ENCODE data around the gene CWC27.

The CWC27 gene

GRCh38 chr5:65012301-65012892 is 243.7 kb downstream of the CWC27 start:
- no peak for DNase-seq

- no peak for DNase-seq
These were observed 244.4 kb downstream of the CWC27 start for GRCh38 chr5:65013166-65013565.

DNA sequence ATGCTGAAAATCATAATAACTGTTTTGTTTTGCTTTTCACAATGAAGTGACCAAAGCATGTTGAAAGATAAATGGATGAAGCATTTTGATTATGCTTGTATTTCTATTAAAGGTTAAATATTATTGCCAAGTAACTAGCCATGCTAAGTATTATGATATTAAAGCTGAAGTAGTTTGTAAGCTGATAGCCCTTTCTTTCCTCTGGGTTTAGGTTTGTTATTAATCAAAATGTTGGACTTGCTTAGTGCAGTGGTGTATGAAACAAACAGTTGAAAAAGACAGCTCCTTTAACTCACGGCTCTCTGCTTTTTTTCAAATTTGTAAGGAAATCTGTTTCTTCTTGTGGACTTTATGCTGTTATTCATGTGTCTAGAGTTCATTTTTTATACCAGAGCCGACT is 246.0 kb downstream of the CWC27 start:
- no peak for DNase-seq

- DNase-seq, result no peak
These were observed 247.0 kb downstream of the CWC27 start for GRCh38 chr5:65015767-65016166.

DNA sequence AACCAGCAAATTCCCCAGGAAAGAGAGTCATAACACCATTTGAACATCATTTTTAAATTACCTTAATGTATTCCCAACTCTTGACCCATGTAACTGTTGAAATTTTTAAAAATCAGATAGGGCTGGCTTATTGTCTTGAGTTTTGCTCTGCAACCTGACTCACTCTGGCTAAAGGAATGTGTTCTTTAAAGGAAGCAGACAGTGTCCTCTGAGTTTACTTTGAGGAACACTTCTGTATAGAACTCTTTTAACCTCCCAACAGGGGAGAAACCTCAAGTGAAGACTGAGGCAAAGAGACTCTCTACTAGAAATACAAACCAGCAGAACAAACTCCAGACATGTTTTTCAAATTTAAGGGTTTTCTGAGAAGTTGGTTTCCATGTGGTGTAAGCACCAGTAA is 248.9 kb downstream of the CWC27 start:
- DNase-seq, result no peak

DNA sequence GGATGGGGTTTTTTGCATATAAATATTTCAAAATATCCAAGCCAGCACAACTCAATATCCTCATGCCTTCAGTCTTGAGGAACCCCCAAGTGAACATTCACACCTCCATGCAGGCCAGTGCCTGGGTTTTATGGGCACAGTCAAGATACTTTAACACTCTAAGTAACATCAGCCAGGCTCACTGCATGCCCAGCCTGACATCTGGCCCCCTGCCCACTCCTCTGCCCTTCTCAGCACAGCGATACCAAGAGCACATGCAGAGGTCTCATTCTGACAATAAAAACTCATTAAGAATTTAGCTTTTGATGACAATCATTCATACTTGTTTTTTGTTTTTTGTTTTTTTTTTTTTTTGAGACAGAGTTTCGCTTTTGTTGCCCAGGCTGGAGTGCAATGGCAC is 250.0 kb downstream of the CWC27 start:
- DNase-seq, result no peak

DNA sequence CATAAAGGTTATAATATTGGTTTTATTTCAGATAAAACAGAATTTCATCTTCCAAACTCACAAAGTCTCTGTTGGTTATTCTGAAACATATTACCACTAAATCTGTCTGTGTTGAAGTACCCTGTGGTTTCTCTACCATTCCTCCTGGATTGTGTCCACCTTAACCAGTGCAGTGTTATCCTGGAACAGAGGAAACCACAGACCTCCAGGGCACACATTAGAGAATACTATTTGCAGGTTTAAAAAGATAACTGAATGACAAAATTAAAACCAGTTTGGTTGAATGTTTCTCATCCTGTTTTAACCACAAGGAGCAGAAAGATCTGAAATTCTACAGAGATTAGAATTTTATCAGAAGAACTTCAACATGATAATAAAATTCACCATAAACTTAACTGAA is 251.8 kb downstream of the CWC27 start:
- DNase-seq, result no peak

- DNase-seq, result peak; percentile 15
These were observed 252.9 kb downstream of the CWC27 start for GRCh38 chr5:65021527-65022226.

DNA sequence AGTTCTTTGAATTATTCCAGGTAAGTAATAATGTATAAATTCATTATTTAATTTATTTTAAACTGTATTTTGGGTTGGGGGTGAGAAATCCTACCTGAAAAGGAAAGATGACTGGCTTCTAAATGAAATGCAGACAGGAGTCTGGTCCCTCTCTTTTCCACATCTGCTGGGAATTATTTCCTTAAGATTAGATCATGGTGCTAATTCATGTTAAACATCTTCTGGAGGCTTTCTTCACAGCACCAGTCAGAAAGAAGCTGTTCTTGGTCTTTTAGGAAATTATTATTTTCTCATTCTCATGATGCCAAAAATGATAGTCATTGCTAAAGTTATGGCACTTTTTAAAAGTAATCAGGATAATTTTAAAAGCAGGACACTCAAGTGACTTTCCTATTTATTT is 254.2 kb downstream of the CWC27 start:
- DNase-seq, result no peak

- DNase-seq, result no peak
These were observed 256.0 kb downstream of the CWC27 start for GRCh38 chr5:65024681-65025080.

GRCh38 chr5:65026816-65027548 is 258.3 kb downstream of the CWC27 start:
- no peak for DNase-seq

DNA sequence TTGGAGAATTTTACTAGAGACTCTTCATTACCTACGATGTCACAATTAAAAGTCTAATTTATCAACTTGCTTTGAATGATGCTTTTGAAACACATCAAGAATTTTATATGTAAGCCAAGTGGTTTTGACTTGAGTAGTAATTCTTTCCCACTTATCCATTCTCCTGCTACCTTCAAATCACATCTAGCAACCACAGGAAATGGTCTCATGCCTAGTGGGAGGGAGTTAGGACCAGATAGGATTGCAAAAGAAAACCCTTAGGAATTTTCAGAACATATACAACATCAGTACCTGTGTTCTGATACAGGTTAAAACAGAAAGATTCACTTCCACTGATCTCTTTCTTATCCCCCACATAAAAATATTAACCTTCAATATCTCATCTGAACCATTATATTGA is 260.4 kb downstream of the CWC27 start:
- no peak for DNase-seq

DNA sequence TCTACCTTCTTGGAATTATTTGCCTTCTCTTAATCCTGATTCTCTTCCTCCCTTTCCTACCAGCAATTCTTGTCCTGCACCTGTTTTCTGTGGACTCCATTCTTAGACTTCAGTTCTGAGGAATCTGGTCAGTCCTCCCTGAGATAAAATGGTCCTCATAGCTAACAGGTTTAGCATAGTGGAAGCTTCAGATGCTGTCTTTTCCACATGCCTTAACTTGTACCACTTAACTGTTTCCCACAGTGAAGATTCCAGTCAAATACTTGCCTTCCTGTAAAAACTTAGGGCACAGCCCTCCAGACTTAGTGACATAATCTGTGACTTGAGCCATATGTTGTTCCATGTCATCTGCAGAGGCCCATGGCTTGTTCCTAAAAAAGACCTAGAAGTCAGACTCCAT is 261.3 kb downstream of the CWC27 start:
- DNase-seq, result no peak

DNA sequence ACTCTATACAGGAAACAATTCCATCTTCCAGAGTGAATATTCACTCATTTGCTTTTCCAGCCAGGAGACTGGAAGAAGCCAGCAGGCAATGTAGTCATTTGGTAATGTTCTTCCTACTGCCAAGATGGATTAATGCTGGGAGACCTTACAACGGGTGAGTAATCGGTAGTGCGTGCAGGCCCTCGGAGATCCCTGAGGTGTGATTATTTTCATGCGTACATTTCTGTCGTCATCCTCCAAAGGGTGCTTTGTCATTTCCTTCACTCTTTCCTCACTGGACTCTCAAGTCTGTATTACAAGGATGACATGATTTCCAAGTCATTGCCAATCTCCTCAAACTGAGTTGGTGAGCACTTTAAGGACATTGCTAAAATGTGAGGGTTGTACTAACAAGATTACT is 263.5 kb downstream of the CWC27 start:
- no peak for DNase-seq

DNA sequence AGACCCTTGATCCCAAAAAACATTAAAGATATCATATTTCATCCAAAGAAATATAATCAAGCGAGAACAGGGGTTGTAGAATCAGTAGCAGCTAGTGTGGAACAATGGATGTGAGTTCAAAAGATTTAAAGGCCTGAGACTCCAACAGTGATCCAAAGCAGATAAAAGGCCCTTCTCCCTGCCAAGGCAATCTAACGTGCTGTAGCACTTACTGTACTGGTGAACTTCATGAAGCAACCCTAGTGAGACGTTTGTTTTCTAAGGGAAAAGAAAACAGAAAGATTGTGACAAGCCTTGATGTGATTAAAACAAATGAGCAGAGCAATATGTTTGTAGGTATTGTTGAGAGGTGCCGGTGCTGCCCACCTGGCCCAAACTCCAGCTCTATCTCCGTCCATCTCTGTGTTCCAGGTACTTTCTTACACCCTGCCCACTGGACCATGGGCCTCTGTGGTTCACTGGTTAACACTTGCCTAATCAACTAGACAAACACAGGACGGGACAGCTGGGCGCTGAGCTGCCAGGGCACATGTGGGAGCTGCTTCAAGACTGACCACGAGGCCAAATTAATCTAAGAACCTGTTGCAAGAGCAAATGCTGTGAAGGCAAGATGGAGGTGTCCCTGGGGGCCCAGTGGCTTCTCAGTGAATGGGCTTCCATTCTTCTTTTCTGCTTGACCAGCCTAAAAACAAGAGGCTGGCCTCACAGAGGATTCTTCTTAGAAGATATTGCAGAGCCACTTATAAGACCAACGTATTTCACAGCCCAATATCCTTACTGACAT is 265.5 kb downstream of the CWC27 start:
- DNase-seq, result no peak

DNA sequence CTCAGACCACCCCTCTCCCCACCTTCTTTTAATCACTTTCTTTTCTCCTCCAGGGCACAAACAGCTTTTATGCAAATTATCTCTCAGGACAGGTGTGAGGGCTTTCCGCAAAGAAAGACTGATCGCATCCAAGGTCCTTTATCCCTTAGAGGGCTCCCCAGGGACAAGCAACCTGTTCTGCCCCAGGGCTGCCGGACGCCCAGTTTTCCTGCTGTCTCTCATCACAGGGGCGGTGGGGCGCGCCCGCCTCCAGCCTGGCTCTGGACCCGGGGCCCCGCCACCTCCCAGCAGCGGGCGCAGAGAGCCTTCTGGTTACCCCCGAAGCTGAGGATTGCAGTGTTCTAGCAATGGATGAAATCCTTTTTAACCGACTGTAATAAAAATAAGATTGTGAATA is 266.1 kb downstream of the CWC27 start:
- DNase-seq, result no peak

DNA sequence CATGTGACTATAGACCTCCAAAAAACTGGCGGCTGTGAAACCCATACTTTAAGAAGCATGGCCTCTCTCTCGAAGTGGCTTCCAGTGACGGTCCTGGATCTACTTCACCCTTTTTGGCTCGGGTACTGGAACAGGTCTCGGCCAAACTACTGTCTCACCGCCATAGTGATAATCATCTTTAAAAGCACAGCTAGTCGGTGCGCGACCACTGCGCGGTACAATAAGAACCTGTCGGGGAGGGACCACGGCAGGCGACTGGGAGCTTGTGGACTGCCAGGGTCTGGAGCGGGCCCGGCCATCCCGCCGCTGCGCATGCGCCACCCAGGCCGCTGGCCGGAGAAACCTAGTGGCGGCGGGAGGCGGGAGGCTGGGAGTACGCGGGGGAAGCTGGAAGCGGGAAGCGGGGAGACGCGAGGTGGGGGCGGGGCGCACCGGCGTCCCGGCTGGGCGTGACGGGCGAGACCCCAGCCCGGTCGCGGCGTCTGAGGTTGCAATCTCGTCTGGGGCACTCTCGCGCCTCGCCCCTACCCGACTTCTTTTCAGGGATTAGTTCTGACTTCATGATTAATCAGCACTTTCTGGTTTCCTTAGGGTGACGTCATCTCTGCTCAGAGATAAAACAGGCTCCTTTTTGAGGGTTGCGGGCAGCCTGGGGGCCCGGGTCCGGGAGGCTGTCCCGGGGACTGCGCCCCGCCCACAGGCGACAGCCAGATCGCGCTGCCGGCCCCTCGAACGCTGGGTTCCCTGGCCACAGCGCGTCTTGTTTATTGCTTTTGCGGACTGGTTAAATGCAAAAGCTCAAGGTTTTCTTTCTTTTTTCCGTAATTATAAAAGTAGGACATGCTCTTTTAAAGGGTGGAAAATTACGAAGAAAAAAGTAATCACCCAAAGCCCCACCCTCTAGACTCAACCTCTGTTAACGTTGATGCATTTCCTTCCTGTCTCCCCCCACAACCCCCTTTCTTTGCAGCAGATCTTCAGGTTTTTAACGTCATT is 266.8 kb downstream of the CWC27 start:
- DNase-seq, result peak; percentile 93

DNA sequence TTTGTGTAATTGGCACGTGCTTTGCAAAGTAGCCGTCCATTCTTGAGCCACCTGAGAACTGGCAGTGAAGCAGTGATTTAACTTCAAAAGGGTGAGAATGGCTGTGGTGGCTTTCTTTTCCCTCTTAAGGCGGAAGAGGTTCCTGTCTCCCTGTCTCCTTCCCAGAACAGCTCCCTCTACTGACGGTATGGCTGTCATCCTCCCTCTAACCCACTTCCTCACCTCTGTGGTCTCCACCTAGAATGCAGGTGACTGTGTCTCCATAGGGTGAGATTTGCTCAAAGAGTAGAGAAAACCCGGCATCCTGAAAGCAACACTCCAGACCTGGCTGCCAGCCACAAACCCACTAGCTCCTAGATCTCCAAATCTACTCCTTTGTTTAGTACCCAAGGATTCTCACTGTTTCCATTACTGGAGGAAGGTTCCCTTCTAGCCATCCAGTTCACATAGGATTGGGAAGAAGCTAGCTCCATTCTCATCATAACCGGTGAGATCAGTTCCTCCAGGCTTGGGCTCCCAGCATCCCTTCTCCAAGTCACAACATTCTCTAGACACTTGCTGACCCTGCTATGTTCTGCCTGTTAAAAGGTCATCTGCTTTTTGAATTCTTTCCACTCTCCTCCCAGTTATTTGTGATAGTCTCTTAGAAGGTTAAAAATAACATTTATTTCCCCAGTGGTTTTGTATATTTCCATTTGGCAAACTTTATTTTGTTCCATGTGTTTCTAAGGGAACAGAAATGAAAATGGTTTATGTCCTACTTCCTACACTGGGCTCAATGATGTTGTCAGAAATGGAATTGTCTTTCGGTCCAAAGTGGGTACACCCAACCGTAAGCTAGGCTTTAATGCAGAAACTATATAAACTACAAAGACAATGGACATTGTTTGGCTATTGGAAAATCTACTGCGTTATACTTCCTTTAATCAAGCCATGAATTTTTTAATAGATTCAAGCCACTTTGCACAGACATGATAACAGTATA is 269.4 kb downstream of the CWC27 start:
- DNase-seq, result peak; percentile 38

GRCh38 chr5:65041296-65042158 is 272.8 kb downstream of the CWC27 start:
- no peak for DNase-seq

DNA sequence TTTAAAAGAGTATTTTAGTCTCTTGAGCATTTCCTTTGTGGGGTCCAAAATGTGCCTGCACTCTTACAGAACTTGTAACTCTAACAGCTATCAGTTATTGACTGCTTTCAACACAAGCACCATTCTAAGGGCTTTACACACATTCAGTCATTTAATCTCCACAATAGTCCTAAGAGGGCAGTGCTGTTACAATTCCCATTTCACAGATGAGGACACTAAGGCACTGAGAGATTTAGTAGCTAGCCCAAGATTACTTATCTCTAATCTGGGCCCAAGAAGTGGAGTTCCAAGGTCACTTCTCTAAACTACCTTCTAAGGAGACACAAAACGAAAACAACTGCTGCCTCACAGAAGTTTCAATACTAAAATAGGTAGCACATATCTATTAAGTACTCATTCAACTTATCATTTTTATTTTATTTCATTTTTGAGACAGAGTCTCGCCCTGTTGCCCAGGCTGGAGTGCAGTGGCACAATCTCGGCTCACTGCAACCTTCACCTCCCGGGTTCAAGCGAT is 275.2 kb downstream of the CWC27 start:
- no peak for DNase-seq
